Measurements from ENCODE around the gene BMPR1A.

The BMPR1A gene

GRCh38 chr10:86710987-86711512 is 45.4 kb upstream of the BMPR1A start:
- TF ChIP-seq CTCF (IDR thresholded peaks at IDR 0.05; ENCODE audit: low read depth, low read length, missing control alignments), result peak; percentile 80

GRCh38 chr10:86711513-86712316 is 44.7 kb upstream of the BMPR1A start:
- DNase-seq (ENCODE audit: low read depth), result no peak
- H3K4me3 ChIP-seq (ENCODE audit: low read depth, low read length), result peak overlapping the region; percentile 61
- no peak for TF ChIP-seq CTCF (IDR thresholded peaks at IDR 0.05; ENCODE audit: low read depth, low read length, missing control alignments)

More at GRCh38 chr10:86710987-86711512, 45.4 kb upstream of the BMPR1A start:
- peak; percentile 46 for DNase-seq (ENCODE audit: low read depth)
- peak overlapping the region; percentile 61 for H3K4me3 ChIP-seq (ENCODE audit: low read depth, low read length)

GRCh38 chr10:86712317-86712707 is 44.1 kb upstream of the BMPR1A start:
- peak; percentile 63 for DNase-seq (ENCODE audit: low read depth)
- no peak for TF ChIP-seq CTCF (IDR thresholded peaks at IDR 0.05; ENCODE audit: low read depth, low read length, missing control alignments)
- H3K4me3 ChIP-seq (ENCODE audit: low read depth, low read length), result peak overlapping the region; percentile 61

- no peak overlapping the region for H3K4me3 ChIP-seq (ENCODE audit: low read depth, low read length)
- TF ChIP-seq CTCF (IDR thresholded peaks at IDR 0.05; ENCODE audit: low read depth, low read length, missing control alignments), result no peak
- no peak for DNase-seq (ENCODE audit: low read depth)
These were observed 41.1 kb upstream of the BMPR1A start for GRCh38 chr10:86715156-86715795.

- TF ChIP-seq CTCF (IDR thresholded peaks at IDR 0.05; ENCODE audit: low read depth, low read length, missing control alignments), result no peak
- no peak for DNase-seq (ENCODE audit: low read depth)
- no peak overlapping the region for H3K4me3 ChIP-seq (ENCODE audit: low read depth, low read length)
These were observed 40.6 kb upstream of the BMPR1A start for GRCh38 chr10:86715836-86716235.

GRCh38 chr10:86716466-86716865 is 40.0 kb upstream of the BMPR1A start:
- H3K4me3 ChIP-seq (ENCODE audit: low read depth, low read length), result no peak overlapping the region
- no peak for TF ChIP-seq CTCF (IDR thresholded peaks at IDR 0.05; ENCODE audit: low read depth, low read length, missing control alignments)

More at GRCh38 chr10:86716466-86716865, 40.0 kb upstream of the BMPR1A start:
- DNase-seq (ENCODE audit: low read depth), result no peak

Measured in GM12864 (cell line).